NCI-H69 (cell line): ENCODE results near the gene DTX3L.

Experiments used
- DNase-seq: peaks from one replicate; lab custom pipeline; 2025; lab: John Stamatoyannopoulos, UW

DTX3L gene

GRCh38 chr3:122564155-122564912 lies at the start of gene DTX3L, which contains the start of gene PARP9:
Gene DTX3L, plus strand, starts transcription at chr3:122564338. Its CDS starts 89 bp downstream, at chr3:122564427.
Gene PARP9, minus strand, starts transcription at chr3:122564300. Its CDS starts 4,680 bp downstream, at chr3:122559620.
- DNase-seq: peak; percentile 68

DNA sequence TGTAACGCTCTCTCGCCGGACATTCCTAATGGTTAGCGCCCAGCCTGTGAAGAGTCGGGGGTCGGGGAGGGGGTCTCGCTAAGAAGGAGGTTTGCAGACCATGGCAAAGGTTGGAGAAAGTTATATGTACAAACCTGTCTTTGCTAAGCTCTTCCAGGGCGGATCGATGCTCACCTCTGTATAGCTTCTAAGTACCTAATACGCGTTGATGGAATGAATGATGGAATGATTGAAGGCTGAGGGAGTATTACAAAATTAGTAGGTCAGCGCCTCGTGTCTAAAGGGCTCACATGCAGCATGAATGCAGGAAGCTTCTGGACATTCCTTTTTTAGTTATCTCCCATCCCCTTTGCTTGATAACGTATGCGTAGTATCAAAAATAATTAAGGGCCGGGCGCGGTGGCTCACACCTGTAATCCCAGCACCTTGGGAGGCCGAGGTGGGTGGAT lies 49.1 kb upstream of the DTX3L start:
- DNase-seq: no peak

GRCh38 chr3:122515870-122516269 lies 48.3 kb upstream of the DTX3L start:
- DNase-seq: no peak

DNA sequence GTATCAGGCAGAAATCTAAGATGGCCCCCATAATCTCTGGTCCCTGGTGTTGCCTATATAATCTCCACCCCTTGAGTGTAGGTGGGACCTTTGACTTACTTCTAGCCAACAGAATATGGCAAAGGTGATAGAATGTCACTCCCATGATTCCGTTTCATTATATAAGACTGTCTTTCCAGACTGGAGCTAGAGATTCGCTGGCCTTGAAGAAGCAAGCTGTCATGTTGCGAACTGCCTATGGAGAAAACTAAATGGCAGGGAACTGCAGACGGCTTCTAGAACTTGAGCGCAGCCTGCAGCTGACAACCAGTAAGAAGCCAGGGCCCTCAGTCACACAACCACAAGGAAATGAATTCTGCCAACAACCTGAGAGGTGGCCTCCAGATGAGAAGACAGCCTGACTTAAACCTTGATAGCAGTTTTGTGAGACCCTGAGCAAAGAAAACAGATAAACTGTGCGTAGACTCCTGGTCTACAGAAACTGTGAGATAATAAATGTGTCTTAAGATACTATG lies 47.2 kb upstream of the DTX3L start:
- DNase-seq: no peak

DNA sequence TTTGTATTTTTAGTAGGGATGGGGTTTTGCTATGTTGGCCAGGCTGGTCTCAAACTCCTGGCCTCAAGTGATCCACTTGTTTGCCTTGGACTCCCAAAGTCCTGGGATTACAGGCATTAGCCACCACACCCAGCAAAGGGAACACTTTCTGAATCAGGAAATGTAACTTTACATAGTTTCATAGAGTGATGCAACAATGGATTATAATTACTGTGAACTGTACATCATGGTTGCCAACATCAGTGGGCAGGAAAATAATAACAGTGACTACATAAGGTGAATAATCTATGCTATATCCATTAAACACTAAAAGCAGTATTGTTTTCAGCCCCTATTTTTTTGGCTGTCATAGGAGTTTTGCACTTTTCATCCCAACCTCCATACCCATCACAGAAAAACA lies 44.4 kb upstream of the DTX3L start:
- DNase-seq: no peak

GRCh38 chr3:122520861-122521260 lies 43.3 kb upstream of the DTX3L start:
- no peak for DNase-seq

DNA sequence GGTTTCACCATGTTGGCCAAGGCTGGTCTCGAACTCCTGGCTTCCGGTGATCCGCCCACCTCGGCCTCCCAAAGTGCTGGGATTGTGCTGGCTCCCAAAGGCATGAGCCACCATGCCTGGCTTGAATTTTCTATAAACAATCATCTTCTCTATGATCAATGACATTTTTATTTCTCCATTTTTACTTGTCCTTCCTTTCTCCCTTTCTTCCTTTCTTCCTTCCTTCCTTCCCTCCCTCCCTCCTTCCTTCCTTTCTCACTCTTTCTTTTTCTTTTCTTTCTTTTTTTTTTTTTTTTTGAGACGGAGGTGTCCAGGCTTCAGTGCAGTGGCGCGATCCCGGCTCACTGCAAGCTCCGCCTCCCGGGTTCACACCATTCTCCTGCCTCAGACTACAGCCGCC lies 40.8 kb upstream of the DTX3L start:
- DNase-seq: no peak

DNA sequence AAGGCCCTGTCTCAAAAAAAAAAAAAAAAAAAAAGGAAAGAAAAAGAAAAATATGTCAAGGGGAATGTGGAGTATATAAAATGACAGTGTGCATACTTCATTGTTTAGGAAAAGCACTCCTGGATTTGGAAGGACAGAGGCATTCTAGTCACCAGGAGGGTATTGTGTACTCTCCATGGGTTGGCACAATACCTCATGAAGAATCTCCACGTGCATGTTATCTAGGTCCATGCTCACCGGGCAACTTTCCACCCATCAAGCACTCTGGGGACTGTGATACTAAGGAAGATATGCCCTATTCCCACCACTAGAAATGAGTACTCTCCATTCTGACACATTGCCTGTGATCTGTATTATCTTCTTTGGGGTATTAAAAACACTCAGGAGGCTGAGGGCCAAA lies 34.0 kb upstream of the DTX3L start:
- no peak for DNase-seq

GRCh38 chr3:122533480-122533879 lies 30.7 kb upstream of the DTX3L start:
- no peak for DNase-seq

- peak; percentile 23 for DNase-seq
Observed at GRCh38 chr3:122533931-122534334, 30.2 kb upstream of the DTX3L start.

DNA sequence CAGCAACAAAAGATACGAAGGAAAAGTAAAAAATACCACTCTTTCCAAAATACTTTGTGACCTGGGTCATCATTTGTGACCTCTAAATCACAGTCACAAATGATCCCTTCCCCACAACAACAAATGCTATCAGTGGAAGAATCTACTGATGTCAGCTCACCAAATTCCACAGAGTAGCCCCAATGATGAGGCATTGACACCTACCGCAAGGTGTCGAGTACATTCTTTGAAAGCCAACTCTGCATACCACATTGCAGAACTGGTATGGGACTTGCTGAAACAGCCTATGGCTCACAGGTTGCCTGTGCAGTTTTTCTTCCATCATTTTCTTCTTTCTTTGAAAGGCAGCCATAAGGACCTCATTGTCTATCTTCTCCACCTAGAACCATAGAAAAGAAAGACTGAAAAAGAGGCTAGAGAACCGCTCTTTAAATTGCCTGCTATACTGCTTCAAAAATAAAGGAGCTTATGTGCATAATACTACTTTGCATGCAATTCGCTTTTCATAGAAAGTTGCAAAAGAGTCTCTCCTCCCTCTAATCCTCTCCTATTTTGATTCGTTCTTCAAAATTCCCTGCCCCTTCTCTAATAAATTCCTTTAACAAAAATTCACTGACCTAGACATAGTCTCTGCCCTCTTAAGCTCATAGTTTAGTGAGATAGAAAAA lies 28.0 kb upstream of the DTX3L start:
- no peak for DNase-seq

DNA sequence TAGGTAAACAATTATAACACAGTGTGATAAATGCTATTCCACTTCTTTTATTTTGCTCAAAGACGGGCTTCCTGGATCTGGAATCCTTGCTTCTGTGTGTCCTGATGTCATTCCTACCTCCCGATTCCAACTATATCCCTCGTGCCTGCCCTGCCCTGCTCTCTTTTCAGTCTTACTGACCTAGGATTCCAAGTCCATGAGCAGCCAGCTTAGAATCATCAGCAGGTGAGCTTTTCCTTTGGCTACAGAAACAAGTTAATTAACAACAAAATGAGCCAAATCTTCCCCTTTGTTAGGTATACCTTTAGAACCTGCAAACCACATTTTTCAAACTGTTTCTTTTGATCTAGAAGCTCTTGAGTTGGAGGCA lies 27.5 kb upstream of the DTX3L start:
- DNase-seq: no peak

DNA sequence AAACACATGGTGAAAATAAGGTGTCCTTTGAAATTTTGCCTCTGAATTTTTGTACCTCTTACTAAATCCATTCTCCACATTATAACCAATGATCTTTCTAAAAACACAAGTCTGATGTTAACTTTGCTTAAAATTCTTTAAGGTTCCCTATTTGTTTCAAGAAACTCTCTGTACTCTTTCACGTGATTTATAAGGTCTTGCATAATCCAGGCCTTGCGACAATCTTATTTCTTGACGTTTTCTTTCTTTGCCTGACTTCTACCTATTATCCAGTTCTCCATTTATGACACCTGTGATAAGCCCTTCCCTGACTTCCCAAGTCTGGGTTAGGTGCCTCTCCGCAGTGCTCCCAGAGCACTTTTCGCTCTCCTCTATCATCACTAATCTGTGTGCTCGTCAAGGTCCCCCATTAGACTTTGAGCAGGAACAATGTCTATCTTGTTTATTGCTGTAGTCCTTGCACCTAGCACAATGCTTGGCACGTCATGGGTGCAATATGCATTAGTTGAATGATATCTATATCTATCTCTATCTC lies 25.1 kb upstream of the DTX3L start:
- no peak for DNase-seq

DNA sequence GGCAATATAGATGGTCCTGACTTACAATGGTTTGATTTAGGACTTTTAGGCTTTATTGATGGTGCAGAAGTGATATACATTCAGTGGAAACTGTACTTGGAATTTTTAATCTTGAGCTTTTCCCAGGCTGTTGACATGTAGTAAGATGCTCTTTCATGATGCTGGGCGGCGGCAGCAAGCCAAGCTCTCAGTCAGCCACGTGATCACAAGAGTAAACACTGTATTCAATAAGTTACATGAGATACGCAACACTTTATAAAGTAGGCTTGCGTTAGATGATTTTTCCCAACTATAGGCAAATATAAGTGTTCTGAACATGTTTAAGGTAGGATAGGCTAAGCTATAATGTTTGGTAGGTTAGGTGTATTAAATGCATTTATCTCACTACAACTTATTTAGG lies 18.0 kb upstream of the DTX3L start:
- no peak for DNase-seq

DNA sequence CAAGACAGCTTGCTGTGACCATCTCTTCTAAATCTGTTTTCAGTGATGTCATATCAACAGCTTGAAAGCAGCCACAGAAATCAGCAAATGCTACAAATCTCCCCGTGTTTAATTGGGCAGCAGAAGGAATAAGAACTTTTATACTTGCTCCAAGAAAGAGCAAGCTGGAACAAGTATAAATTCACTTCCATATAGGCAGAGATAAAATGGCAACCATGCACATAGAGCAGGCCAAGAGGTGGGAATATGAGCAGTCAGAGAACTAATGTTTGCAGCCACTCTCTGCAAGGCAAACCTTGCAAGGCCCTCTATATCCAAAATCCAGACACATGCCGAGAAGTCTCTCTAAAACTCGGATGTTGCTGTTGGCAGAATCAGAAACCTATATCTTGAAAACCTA lies 16.1 kb upstream of the DTX3L start:
- DNase-seq: no peak

DNA sequence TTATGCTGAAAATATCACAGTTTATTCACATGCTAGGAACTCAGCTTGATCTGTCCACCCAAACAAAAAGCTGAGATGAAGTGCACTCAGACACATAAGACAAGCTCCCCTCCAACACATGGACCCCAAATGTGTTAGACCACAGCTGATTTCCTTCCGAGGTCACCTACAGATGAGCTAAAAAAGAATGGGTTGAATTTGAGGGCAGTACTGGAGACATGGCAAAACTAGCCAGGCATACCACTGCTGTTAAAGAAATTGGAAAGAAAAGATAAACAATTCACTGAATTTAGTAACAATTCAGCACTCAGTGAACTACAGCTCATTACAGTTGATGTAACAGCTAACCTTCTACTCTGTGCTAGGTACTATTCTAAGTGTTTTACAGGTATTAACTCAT lies 15.5 kb upstream of the DTX3L start:
- DNase-seq: no peak

DNA sequence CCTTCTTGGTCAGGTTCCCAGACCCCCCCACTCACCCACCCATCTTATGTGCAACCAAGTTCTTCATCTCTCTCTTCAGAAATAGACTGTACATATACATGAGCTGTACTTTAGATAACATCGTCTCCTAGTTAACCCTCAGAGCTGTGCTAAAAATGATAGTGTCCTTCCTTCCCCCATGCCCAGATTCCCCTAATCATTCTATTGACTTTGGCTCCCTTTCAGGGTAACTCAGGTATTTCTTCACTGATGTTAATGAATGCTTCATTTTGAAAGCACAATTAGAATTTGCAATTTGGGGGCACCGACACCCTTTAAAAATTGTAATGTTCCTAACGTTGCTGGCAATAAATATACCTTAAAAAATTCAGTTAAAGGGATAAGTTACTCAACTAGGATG lies 11.0 kb upstream of the DTX3L start:
- DNase-seq: no peak

DNA sequence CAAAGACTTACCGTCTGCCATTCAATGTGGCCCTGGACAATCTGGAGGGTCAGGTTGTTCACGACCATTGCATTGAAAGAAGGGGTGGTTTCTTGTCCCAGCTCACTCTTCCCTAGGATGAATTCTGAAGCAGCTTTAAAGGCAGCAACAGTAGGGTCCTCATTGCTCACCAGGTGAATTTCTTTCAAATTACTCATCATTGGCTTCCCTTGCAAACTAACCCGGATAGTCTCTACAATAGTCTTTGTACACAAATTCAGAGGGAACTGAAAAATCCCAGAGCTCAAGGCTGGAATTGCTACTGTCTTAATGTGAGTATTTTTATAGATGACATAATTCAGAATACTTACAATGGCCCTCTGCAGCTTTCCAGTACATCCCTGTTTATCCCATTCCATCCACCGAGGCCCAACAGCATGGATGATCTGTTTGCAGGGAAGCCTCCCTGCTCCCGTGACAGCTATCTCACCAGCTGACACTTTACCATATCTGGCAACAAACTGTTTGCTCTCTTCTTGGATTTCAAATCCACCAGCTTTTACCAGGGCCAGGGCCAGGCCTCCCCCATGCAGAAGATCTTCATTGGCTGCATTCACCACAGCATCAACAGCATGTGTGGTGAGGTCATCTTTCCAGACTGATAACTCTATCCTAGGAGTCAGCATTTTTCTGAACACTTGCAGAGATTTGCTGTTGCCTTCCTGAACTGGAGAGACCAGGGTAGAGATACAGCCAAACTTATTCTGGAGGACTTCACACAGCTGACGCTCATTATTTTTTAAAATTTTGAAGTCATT lies 8.7 kb upstream of the DTX3L start:
- no peak for DNase-seq

DNA sequence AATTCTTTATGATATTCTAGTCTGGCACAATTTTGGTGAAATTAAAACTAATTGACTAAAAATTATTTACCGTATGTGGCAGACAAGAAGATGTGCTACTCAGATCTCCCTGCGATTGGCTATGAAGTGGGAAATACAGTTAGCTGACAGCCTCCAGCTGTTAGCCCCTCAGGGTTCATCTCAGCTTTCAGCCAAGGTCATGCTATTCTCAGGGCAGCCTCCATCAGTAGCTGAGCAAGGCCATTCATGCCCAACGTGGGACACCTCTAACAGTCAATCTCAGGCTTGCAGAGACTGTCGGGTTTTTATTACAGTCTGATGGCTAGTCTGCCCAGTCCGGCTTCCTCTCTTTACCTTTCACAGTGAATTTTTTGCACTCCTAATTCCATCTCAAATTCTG lies 6.8 kb upstream of the DTX3L start:
- DNase-seq: no peak

- DNase-seq: no peak
Observed at GRCh38 chr3:122558605-122559004, 5.5 kb upstream of the DTX3L start.

- DNase-seq: no peak
Observed at GRCh38 chr3:122559906-122560305, 4.2 kb upstream of the DTX3L start.

GRCh38 chr3:122560680-122561079 lies 3.5 kb upstream of the DTX3L start:
- DNase-seq: peak; percentile 33
